Activated CD8-positive, alpha-beta T cell treated with anti-CD3 and anti-CD28 coated beads for 36 hours (primary cell): ENCODE results near the gene SLC31A1. TPM values are rescaled to one million over a fixed set of nuclear protein-coding genes. Genes with fewer than 3 reads are reported as not detected.

Experiments
- ATAC-seq: fragments of 200-7000 bp; cut with Tn5 transposase; one replicate; pipeline ENCODE4 v1.10.0; 2021; ENCODE audit warnings: mild to moderate bottlenecking, moderate library complexity
- CTCF ChIA-PET: fragments of 350-600 bp; sonication (Branson Sonifier 250); formaldehyde crosslinking; loops from one replicate; lab custom pipeline; 2021; ENCODE audit warnings: antibody characterized with exemption; lab: Charles Lee
- POLR2A ChIA-PET: fragments of 350-600 bp; sonication (Branson Sonifier 250); formaldehyde crosslinking; loops from one replicate; lab custom pipeline; 2021; ENCODE audit warnings: antibody characterized with exemption; lab: Charles Lee
- DNase-seq: peaks from one replicate; pipeline ENCODE4 v3.0.0-alpha.2; 2020
- H3K27ac Mint-ChIP-seq: one replicate; pipeline ENCODE4 v1.8.0; 2021; ENCODE audit warnings: mild to moderate bottlenecking, mixed read lengths
- H3K27me3 Mint-ChIP-seq: one replicate; pipeline ENCODE4 v1.8.0; 2021; ENCODE audit warnings: mixed read lengths
- H3K36me3 Mint-ChIP-seq: one replicate; pipeline ENCODE4 v1.8.0; 2021; ENCODE audit warnings: low read depth, mixed read lengths
- H3K4me1 Mint-ChIP-seq: one replicate; pipeline ENCODE4 v1.8.0; 2021; ENCODE audit warnings: low read depth, mixed read lengths
- H3K4me3 Mint-ChIP-seq: one replicate; pipeline ENCODE4 v1.8.0; 2021; ENCODE audit warnings: mild to moderate bottlenecking, moderate library complexity, mixed read lengths
- H3K9me3 Mint-ChIP-seq: one replicate; pipeline ENCODE4 v1.8.0; 2021; ENCODE audit warnings: mixed read lengths
- intact Hi-C: fragments of 100-400 bp; cut with micrococcal nuclease; formaldehyde crosslinking; loops from one replicate; pipeline ENCODE4 v1.10.0; 2022
- total RNA-seq, 2 experiments: library from RNA; stranded (reverse); gene quantifications; one replicate each; pipeline ENCODE4 v1.2.3, GENCODE V29; 2021
- TF ChIP-seq, protein P1 (sequence below): fragments of 200-600 bp; IDR thresholded peaks from one replicate; pipeline ENCODE4 v1.8.0; 2022; ENCODE audit warnings: antibody characterized with exemption, mild to moderate bottlenecking

The SLC31A1 gene
- total RNA-seq, 2 experiments from 2014 or later, result 18.3 to 19.2 TPM

DNA sequence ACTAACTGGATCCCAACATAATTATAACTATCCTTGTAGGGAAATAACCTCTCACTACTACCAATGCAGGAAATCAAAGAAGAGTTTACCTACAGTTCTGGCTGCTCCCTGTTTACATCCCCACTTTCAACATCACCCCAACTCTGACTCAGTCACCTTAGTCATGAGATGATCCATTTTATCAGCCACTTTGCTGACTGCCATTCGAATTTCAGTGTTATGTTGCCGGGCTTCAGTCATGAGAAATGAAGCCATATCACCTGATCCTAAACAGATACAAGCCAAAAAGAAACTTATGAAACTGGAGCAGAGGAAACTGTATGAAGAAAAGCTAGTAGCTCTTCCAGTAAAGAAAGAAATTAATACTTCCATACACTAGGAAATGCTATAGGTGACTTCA is 36.8 kb upstream of the SLC31A1 start:
- ATAC-seq, result no peak
- peaks cover 52% of the 10 kb centered on the region for H3K36me3 Mint-ChIP-seq
- H3K9me3 Mint-ChIP-seq, result no peaks in the 10 kb centered on the region

DNA sequence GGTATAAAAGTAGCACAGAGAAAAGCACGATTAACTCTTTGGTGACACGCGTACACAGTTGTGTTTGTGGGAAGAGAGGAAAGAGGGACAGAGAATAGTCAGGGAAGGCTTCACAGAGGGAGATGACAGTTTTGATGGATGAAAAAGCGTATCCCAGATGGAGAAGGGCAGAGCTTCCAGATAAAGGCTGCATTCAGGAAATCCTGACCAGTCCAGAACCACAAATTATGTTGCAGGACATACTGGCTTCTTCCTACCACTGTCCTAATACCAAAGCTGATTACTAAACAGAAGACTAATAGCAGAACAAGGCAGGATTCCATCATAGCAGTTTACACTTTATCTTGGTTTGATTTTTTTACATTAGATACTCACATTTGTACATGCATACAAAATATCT is 36.1 kb upstream of the SLC31A1 start:
- ATAC-seq, result no peak
- ChIA-PET POLR2A (no interaction called here), CTCF (interaction anchor here (0.6 to 3.5 kb wide), 4 partner anchors 12 to 183 kb away, joined by 3 to 15 read pairs (median 5); no protein-coding TSS in a partner anchor)
- DNase-seq, result no peak
- Mint-ChIP-seq H3K4me1 (no peaks in the 10 kb centered on the region), H3K9me3 (no peaks in the 10 kb centered on the region), H3K27ac (no peak overlapping the region), H3K4me3 (no peak overlapping the region), H3K27me3 (no peaks in the 10 kb centered on the region), H3K36me3 (peaks cover 53% of the 10 kb centered on the region)
- intact Hi-C loops, result no loop called here
- TF ChIP-seq, protein P1, sequence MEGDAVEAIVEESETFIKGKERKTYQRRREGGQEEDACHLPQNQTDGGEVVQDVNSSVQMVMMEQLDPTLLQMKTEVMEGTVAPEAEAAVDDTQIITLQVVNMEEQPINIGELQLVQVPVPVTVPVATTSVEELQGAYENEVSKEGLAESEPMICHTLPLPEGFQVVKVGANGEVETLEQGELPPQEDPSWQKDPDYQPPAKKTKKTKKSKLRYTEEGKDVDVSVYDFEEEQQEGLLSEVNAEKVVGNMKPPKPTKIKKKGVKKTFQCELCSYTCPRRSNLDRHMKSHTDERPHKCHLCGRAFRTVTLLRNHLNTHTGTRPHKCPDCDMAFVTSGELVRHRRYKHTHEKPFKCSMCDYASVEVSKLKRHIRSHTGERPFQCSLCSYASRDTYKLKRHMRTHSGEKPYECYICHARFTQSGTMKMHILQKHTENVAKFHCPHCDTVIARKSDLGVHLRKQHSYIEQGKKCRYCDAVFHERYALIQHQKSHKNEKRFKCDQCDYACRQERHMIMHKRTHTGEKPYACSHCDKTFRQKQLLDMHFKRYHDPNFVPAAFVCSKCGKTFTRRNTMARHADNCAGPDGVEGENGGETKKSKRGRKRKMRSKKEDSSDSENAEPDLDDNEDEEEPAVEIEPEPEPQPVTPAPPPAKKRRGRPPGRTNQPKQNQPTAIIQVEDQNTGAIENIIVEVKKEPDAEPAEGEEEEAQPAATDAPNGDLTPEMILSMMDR, result no peak

More for the DNA sequence above, 36.8 kb upstream of the SLC31A1 start:
- POLR2A ChIA-PET, result no interaction called here
- Mint-ChIP-seq H3K27me3 (no peaks in the 10 kb centered on the region), H3K4me1 (no peaks in the 10 kb centered on the region), H3K4me3 (no peak overlapping the region), H3K27ac (no peak overlapping the region)
- CTCF ChIA-PET, result interaction anchor here (1.7 to 3.5 kb wide), 2 partner anchors 11 to 72 kb away, joined by 7 to 15 read pairs; no protein-coding TSS in a partner anchor
- intact Hi-C loops, result no loop called here
- TF ChIP-seq, protein P1, result no peak
- no peak for DNase-seq

DNA sequence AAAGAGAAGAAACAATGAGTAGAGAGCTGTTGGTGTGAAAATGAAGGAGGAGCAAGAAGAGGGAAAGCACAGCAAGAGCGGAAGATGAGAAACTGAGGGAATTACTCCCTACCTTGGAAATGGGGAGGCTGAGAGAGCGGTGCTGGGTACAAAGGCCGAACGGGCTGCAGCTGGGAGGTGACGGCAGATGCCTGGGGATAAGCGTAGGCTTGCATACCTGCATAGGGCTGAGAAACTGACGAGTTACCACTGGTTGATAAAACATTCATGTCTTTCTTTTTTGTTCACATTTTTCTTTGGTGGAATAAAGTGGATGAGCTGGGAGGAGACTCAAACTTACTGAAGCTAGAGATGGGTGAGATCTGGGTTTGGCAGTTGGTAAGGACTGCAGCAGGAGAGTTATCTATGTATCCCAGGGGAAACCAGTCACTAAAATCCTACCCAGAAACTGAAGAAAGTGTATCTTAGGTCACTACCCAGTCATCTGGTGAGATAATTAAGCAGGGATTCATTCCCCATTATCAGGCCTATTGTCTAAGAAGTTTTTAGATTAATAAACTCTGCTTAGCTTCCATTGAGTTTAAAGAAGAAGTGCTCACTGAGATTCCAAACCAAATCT is 35.1 kb upstream of the SLC31A1 start:
- H3K27me3 Mint-ChIP-seq, result no peaks in the 10 kb centered on the region
- ChIA-PET CTCF (interaction anchor here (0.6 to 3.5 kb wide), 7 partner anchors 11 to 182 kb away, joined by 3 to 15 read pairs (median 3); partner anchors contain the start of gene SLC31A2), POLR2A (no interaction called here)
- intact Hi-C loops, result no loop called here
- H3K9me3 Mint-ChIP-seq, result no peaks in the 10 kb centered on the region
- no peaks in the 10 kb centered on the region for H3K4me1 Mint-ChIP-seq
- no peak overlapping the region for H3K27ac Mint-ChIP-seq
- TF ChIP-seq, protein P1, result no peak
- H3K4me3 Mint-ChIP-seq, result no peak overlapping the region
- ATAC-seq (no peak), DNase-seq (no peak)
- H3K36me3 Mint-ChIP-seq, result peaks cover 54% of the 10 kb centered on the region

DNA sequence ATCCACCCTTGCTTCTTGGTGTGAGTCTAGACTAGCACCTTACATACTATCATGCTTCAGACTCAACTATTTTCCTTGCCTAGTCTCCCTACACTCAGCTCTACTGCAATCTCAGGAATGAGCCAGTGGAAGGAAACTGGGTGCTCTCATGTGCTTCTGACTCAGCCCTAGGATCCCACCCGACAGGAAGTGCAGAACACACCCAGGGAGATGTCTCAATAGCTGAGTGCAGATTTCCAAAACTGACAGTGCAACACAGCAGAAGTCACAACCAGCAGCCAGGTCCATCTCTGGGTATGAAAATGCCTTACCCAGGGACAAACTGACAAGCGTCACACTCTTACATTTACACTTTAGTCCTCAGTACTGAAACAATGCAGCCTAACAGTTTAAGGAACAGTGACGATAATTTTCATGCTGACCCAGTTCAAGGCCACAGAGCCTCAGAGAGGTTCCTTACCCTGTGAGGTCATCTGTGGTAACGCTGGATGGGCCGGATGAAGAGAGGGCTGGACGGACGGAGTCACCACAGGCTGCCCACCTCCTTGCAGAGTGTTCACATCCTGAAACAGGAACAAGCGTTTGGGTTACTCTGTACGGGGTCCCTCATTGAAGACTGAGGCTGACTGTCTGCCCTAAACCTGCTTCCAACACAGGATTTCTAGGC is 33.3 kb upstream of the SLC31A1 start:
- H3K9me3 Mint-ChIP-seq, result no peaks in the 10 kb centered on the region
- H3K4me1 Mint-ChIP-seq, result no peaks in the 10 kb centered on the region
- H3K4me3 Mint-ChIP-seq, result no peak overlapping the region
- TF ChIP-seq, protein P1, result no peak
- H3K27ac Mint-ChIP-seq, result no peak overlapping the region
- DNase-seq (no peak), ATAC-seq (no peak)
- H3K36me3 Mint-ChIP-seq, result peaks cover 40% of the 10 kb centered on the region
- ChIA-PET CTCF (interaction anchor here (1.0 to 3.5 kb wide), 2 partner anchors 8 to 14 kb away, joined by 3 to 15 read pairs; no protein-coding TSS in a partner anchor), POLR2A (no interaction called here)
- intact Hi-C loops, result no loop called here
- H3K27me3 Mint-ChIP-seq, result no peaks in the 10 kb centered on the region

DNA sequence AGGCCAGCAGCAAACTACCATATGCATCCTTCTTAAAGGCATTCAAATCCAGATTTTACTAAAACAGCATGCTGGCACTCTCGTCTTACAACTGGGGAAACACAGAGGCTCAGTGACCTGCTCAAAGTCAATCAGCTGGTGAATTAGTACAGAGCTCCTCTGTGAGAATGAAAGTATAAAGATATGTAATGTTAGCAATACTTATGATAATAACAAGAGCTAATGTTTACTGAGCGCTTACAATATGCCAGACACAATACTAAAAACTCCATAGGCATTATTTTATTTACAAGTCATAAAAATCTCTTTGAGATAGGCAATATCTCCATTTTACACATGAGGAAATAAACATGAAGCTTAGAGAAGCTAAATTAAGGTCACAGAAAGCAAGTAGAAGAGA is 28.9 kb upstream of the SLC31A1 start:
- TF ChIP-seq, protein P1, result no peak
- H3K4me3 Mint-ChIP-seq, result no peak overlapping the region
- no peak overlapping the region for H3K27ac Mint-ChIP-seq
- ChIA-PET CTCF (no interaction called here), POLR2A (no interaction called here)
- peaks cover 31% of the 10 kb centered on the region for H3K36me3 Mint-ChIP-seq
- no peaks in the 10 kb centered on the region for H3K4me1 Mint-ChIP-seq
- ATAC-seq (no peak), DNase-seq (no peak)
- H3K27me3 Mint-ChIP-seq, result no peaks in the 10 kb centered on the region
- intact Hi-C loops, result no loop called here
- no peaks in the 10 kb centered on the region for H3K9me3 Mint-ChIP-seq
